ENCODE data around the gene TTC38.
"Not testable (repeated sequence)": the region's sequence is repeated elsewhere in the genome, so short reads cannot be mapped to it uniquely, and the experiment has no call there.

Gene TTC38

DNA sequence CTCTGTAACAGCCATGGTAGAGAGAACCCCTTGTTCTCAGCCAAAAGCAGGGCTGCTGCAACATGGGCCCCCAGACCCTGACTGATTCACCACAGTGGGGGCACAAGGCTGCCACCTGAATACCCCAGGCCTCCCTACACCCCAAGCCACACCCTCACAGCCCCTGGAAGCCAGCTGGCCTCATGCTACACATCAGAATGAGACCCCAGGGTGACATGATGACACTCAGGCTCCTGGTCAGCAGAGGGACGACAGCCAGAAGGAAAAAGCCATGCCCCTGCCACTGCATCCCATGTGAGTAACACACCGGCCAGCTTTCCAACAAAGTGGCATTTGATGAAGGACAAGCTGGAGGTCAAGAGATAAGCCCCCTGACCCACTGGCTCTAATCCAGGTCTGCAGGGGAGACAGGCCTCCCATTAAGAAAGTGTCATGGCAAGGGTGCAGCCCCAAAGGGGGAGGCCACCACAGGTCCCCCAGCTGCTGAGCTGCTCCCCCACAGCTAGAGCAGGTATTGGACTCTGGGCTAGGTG lies 20.3 kb upstream of the TTC38 start:
- no peak for DNase-seq

DNA sequence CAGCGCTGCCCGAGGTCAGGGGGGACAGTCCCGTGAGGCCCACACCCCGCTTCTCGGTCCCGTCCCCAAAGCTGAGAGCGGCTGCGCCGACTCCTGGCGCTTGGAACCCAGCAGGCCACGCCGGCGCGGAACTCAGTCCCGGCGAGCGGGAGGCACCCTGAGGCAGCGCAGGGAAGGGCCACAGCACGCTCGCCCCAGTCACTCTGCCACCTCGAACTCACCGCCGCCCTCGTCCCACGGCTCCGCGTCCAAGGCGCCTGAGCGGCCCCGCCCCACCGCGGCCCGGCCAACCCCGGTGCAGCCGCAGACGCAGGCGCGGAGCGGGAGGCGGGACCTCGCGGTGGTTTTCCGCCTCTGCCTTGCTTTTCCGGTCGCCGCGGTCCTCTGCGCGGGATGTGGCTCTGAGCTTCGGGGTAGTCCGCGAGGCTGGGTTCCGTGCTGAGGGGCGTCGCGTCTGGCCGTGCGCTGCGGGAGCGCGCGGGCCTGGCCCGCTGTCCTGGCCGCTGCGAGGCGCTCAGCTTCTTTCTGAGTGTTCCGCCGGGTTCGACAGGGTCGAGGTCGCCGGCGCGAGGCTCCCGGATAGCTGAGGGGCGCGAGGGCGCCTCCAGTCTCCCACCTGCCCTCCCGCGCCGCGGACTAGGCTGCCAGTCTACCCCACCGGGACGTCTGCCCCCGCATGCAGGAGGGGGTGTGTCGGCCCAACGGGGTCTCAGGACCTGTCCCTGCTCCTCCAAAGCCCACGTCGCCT lies 17.6 kb upstream of the TTC38 start, which contains the start of gene CDPF1:
Gene CDPF1 (minus strand): TSS at position 259 of the 748 bp plus-strand sequence. CDS start 2,009 bp downstream, outside the sequence.
- peak; percentile 96 for DNase-seq

DNA sequence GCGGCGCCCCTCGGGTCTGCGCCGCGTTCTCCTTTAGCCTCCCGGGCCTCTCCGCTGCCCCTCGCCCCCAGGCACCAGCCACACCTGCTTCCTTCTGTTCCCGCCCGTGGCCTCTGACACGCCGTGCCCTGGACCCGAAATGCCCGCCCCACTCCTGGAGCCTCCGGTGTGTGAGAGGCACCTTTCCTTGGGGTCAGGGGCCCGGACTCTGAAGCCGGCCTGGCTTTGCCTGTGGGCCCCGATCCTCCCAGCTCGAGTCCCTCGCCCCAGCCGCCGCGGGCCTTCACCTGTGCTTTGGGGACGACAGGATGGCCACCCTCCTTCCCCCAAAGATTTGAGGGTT lies 17.1 kb upstream of the TTC38 start:
- no peak for DNase-seq

DNA sequence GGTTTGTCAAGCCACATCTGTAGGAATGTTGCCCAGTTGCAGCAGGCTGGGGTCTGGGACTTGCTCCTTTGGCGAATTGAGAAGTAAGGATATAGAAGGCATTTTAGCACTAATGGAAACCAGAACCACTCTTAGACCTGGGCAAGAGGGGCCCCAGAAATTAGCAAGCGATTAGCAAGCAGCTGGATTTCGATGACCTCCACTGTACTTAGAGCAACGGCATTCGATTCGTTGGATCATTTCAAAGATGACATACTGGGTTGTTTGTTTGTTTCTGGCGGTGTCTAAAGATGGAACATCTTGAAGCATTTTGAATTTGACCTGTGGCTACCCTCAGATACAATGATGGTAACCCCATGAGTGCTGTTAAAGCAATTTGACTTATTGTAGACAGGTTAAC lies 16.5 kb upstream of the TTC38 start:
- no peak for DNase-seq

DNA sequence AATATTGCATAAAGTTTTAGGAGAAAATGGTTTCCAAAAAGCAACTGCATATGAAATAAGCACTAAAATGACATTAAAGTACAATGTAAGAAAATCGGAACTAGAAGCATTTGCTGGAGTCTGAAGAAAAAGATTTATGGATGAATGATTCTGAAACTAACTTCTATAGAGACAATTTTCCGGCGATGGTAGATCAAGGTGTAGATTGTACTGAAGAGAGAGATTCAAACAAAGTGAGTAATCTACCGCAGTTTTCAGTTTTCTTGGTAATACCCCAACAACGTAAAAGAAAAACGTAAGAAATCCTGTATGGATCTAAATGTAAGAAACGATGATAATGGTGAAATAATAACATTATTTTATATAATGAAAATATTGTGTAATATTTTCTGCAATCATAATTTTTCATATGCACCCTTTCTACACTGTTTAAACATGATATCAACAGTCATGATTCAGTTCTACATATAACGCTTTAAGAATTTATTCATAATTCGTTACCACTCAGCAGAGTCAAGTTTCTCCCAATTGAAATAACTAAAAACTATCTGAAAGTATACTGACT lies 15.9 kb upstream of the TTC38 start:
- no peak for DNase-seq

DNA sequence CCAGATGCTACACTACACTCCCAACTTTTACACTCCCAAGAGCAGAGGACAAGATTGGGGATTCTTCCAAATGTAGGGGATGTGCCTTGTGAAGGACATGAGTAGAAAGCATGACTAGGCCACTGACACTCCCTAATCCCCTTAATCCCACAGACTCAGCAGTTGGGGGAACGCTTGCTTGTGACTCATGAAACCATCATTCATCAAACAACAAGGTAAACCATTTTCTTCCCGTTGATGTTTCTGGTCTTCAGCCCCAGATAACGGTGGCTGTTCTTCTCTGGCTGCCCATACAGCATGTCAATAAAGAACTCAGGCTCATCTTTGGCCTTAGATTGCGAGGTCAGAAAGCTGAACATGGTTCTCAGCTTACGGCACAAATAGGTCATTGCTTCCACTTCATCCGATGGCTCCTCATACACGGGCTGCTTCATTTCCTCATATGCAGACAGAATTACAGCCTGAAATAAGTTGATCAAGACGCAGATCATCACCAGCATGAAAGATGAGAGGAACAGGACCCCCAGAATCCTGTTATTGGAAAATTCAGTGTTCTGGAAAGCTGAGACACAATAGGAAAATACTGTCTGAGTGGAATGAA lies 11.3 kb upstream of the TTC38 start:
- DNase-seq: no peak

DNA sequence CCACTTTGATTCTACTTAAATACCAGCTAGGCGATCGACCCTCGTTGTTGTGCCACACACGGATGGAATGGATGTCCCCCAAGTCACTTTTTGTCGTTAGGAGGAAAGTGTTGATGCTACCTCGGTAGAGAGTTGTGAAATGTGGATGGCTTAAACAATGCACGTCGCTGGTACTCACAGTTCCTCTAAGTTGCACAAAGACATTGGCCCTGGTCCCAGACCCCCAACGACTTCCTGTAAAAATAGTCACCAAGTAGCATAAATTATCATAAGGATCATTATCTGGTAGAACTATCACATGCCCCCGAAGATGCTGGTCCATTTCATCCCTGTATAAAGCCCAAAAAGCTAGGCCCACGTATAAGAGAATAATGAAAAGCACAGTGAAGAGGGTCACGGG lies 8.4 kb upstream of the TTC38 start:
- peak; percentile 80 for DNase-seq

DNA sequence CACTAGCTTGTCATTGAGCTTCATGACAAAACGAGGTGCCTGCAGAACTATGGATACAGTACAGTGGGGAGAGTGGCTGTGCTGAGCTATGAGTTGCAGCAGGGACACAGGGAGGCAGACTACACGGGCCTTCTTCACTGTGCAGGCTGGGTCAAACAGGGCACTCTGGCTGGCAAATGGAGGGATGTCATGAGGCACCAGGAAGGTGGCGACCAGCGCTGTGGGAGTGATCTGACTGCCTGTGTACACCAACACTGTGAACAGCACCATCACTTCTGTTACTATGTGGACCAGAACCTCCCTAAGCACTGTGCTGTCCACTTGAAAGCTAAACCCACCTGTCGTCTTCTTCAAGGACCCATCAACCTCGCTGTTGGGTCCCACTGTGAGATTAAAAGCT lies 7.8 kb upstream of the TTC38 start:
- no peak for DNase-seq

DNA sequence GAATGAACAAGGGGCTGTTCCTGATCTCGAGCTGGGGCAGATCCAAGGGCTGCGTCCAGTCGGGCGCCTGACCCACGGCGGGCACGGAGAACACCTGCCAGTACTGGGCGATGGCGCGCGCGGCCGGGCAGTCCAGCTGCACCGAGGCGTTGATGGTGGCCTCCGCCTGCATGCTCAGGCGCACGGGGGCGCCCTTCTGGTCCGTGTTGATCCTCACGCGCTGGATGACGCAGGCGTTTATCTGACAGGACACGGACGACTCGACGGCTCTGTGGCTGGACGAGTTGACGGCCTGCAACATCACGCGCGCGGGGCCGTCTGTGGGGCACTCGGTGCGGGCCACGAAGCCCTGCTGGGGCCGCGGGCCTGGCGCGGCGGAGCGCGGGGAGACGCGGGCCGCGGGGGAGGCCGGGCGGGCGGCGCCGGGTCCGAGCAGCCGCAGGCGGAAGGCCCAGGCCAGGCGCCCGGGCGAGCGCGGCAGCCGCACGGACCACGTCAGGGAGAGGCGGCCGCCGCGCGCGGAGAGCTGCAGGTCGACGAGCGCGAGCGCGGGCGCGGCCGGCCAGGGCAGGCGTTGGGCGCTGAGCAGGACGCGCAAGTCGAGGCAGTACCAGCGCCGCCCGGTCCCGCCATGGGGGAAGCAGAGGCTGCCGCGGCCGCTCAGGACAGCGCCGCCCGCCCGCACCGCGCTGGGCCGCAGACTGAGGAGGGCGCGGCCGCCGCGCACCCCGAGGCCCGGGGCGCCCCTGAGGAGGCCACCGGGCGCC lies 5.2 kb upstream of the TTC38 start:
- peak; percentile 82 for DNase-seq

DNA sequence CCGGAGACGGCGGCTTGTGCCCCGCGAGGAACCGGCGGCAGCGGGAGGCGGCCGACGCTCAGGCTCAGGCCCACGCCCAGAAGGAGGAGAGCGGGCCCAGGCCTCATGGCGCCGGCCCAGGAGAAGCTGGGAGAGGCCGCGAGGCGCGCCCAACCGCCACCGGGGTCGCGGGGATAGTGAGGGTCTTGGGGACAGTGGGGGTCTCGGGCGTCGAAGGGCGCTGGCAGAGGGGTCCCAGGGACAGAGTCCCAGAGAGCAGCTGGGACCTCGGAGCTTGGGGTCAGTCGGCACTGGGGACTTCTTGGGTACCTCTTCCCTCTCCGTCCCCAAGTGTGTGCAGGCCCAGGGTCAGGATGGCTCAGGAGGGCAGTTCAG lies 4.6 kb upstream of the TTC38 start, which contains the start of gene PKDREJ:
Gene PKDREJ (minus strand): TSS at position 128 of the 375 bp plus-strand sequence. CDS start 21 bp downstream, at position 107.
- no peak for DNase-seq

DNA sequence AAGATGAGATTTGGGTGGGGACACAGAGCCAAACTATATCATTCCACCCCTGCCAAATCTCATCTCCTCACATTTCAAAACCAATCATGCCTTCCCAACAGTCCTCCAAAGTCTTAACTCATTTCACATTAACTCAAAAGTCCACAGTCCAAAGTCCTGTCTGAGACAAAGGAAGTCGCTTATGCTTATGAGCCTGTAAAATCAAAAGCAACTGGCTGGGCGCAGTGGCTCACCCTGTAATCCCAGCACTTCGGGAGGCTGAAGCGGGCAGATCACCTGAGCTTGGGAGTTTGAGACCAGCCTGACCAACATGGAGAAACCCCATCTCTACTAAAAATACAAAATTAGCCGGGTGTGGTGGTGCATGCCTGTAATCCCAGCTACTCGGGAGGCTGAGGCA lies 3.3 kb upstream of the TTC38 start:
- not testable (repeated sequence) for DNase-seq

DNA sequence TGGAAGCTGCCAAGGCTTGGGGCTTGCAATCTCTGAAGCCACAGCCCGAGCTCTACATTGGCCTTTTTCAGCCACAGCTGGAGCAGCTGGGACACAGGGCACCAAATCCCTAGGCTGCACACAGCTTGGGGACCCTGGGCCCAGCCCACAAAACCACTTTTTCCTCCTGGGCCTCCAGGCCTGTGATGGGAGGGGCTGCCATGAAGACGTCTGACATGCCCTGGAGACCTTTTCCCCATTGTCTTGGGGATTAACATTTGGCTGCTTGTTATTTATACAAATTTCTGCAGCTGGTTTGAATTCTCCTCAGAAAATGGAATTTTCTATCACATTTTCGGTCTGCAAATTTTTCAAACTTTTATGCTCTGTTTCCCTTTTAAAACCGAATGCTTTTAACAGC lies 2.2 kb upstream of the TTC38 start:
- not testable (repeated sequence) for DNase-seq

DNA sequence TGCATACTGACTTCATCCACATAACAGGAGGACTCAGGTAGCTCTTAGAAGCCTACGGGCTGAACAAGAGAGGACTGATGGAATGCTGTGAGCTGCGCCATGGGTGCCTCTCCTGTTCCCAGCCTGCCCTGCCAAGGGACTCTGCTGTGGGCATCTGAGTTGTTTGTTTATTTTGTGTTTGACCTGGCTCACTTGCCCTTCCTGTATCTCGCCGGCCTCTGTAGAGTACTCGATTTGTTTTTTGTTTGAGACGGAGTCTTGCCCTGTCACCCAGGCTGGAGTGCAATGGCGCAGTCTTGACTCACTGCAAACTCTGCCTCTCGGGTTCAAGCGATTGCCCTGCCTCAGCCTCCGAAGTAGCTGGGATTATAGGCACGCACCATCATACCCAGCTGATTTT lies 1.8 kb downstream of the TTC38 start:
- DNase-seq: no peak

DNA sequence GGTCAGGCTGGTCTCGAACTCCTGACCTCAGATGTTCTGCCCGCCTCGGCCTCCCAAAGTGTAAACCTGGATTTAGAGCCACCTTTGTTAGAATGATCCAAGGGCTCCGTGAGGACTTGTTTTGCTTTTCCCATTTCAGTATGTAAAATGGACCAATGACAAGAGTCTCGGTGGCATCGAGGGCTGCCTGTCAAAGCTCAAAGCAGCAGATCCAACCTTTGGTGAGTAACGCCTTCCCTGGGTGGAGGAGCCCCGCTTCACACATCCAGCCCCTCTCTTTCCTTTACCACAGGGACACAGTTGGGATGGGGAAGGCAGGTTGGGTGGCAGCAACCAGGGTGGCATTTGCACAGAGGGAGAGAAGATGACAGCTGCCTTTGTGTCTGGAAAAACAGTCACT lies 4.4 kb downstream of the TTC38 start:
- DNase-seq: no peak

DNA sequence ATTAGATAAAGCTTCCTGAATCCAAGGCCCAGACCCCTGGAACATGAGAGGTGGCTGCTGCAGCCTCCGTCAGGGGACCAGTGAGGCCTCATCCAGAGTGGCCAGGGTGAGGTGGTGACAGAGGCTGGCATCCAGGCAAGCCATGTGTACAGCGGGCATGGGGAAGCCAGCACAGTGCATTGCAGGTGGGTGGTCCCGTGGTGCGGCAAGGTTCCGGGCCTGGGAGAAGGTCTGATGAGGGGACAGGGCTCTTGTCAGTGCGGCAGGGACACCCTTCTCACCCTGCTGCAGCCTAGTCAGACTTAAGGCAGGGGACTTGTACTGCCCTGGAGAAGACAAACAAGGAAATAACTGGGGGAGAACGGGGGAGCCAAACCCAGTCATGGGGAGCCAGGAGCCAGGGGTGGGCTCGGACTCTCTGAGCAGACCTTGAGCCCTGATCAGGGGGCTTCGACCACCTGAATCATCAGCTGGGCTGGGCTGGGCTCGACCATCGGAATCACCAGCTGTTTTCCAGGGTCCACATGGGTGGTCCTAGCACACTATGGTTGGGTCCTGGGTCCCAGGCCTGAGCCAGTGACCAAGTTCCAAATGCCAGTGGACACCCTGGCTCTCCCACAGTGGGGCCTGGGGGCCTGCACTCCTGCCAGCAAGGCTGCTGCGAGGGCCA lies 5.1 kb downstream of the TTC38 start:
- no peak for DNase-seq

DNA sequence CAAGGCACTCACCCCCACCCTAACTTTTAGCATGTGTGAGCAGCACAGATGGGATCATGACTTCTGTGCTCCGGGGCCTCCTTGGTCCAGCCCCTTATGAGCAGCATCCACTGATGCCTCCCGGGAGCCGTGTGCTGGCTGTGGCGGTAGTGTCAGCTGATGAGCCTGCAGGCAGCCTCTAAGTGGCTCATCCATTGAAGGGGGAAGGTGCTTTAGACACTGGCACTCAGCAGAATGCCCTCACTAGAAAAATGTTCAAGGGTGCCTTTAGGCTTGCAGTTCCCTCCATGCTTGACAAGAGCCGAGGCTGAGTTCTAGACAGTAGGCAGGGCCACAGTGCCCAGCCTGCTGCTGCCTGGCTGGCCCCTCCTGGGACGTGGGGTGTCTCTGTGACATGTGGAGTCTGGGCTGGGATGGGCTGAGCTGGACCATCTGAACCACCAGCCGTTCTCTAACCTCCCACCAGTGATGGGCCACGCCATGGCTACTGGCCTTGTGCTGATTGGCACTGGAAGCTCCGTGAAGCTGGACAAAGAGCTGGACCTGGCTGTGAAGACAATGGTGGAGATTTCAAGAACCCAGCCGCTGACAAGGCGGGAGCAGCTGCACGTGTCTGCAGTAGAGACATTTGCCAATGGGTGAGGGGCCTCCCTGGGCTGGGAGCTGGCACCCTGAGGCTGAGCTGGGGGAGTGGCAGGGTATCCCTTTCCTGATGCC lies 5.8 kb downstream of the TTC38 start:
- no peak for DNase-seq

DNA sequence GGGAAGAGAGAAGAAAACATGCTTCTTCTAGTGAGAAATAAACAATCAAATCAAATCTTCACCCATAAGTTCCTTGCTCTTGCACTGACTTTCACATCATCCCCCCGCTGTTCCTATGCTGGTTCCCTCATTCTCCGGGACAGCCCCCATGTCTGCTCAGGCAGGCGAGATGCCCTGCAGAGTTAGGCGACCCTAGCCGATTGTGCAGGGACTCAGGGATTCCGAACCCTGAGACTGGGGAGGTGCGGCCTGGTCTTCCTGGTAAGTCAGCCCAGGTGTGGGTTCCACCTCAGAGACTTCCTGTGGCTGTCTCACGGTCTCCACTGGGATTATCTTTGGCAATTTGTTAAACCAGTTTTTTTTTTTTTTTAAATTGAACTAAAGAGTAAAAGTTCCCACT lies 6.6 kb downstream of the TTC38 start:
- DNase-seq: no peak

DNA sequence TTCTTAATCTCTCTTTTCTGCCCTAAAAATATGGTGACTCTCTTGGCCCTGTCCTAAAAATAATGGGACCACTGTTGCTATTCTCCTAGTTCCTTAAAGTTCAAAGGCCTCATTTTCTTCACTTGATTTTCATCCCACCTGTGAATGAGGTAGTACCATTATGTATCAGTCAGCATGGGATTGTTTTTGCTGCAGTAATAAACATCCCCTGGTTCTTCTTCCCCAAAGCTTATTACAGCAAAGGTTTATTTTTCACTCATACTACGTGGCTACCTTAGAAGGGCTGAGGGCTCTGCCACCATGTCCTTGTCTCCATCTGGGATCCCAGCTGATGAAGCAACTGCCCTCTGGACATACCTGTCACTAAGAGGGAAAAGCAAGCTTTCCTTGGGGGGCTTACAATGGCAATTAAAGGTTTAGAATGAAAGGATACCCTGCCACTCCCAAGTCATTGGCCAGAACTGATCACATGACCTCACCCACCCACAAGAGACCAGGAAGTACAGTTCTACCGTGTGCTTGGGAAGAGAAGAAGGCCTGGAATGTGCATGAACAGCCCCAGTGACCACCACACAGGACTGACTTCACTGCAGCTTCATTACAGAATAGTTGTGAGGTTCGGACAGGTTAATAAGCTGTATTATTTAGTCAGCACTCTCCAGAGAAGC lies 7.8 kb downstream of the TTC38 start:
- no peak for DNase-seq

DNA sequence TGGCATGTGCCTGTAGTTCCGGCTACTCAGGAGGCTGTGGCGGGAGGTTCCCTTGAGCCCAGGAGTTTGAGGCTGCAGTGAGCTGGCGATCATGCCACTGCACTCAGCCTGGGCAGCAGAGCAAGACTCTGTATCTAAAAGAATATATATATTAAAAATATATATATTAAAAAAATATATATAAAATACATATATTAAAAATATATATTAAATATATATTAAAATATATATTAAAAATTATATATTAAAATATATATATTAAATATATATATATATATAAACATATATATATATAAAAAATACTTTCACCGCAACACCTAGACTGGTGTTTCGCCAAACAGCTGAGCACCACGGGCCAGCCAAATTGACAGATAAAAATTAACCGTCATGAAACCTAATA lies 8.8 kb downstream of the TTC38 start:
- DNase-seq: no peak

DNA sequence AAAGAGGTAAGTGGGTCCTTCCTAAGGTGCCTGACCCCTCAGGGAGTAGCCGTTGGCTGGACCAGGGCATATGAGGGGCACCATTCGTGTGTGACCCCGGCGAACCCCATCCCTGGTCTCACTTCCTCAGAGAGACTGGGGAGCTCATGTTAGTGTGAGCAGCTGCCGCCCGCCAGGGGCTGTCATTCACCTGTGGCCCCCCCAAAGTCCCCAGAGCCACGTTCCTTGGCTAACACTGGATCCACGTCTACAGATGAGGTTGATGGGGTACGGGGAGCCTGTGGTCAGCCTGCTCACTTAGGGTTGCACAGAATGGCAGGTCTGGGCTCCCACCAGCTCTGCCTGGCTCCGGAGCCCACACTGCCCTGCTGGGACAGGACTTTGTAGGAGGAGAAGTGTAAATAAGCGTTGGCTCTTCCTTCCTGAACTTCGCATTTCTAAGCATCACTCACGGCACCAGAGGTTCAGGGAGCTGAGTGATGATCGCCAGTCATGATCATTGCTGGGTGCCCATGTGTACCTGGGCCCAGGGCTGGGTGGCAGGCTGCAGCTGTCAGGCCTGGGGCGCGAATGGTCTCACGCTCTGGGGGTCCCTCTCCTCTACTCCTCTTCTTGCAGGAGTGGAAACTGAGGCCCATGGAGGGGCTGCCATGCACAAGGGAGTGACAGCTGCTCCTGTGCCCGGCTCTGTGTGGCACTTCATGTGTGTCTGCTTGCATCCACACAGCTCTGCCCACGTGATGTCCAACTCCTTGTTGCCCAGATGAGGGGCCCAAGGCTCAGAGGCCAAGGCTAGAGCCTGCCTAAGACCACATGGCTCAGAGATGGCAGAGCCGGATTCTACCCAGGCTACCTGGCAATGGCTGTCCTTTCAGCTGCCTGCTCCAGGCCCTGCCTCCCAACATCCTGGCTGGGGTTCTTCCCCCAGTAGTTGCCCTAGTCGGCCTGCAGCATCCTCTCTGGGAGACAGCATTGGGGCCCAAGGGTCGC lies 11.1 kb downstream of the TTC38 start:
- DNase-seq: no peak
